Lower leg skin (tissue), 3 donors: Measurements from ENCODE around the gene HNRNPU.

Source experiments
- POLR2A ChIP-seq, 2 donors: fragments of 450-650 bp; IDR thresholded peaks; one replicate each; pipeline ENCODE4 v1.6.1; 2016 to 2017; ENCODE audit warnings: antibody characterized with exemption in 2 of 2, mild to moderate bottlenecking in 1 of 2, moderate library complexity in 1 of 2
- TF ChIP-seq, protein P1 (sequence below), 3 donors: fragments of 450-650 bp; IDR thresholded peaks; one replicate each; pipeline ENCODE4 v1.5.1; 2016; ENCODE audit warnings: antibody characterized with exemption in 3 of 3, mild to moderate bottlenecking in 3 of 3, moderate library complexity in 2 of 3

DNA sequence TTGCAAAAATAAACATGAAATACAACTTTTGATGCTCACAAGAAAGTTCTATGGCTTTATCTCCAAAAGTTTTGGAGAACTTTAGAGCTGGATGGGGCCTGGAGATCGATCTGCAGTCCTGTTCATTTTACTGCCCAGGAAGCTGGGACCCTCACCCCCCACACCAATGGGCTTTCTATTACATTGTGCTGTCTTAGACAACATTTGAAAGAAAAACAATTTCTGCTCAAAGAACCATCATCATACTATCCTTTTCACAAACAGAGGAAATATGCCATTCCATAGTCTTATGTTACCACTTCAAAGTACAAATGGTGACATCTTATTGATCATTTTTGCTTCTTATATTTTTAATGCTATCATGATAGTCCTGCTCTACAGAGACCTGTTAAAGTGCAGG, 2.0 kb upstream of the HNRNPU start:
- no peak for TF ChIP-seq POLR2A (IDR thresholded peaks at IDR 0.05)
- TF ChIP-seq, protein P1, sequence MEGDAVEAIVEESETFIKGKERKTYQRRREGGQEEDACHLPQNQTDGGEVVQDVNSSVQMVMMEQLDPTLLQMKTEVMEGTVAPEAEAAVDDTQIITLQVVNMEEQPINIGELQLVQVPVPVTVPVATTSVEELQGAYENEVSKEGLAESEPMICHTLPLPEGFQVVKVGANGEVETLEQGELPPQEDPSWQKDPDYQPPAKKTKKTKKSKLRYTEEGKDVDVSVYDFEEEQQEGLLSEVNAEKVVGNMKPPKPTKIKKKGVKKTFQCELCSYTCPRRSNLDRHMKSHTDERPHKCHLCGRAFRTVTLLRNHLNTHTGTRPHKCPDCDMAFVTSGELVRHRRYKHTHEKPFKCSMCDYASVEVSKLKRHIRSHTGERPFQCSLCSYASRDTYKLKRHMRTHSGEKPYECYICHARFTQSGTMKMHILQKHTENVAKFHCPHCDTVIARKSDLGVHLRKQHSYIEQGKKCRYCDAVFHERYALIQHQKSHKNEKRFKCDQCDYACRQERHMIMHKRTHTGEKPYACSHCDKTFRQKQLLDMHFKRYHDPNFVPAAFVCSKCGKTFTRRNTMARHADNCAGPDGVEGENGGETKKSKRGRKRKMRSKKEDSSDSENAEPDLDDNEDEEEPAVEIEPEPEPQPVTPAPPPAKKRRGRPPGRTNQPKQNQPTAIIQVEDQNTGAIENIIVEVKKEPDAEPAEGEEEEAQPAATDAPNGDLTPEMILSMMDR (IDR thresholded peaks at IDR 0.05): no peak
